Chondrocyte (in vitro differentiated cells): ENCODE data around the gene HIPK1. TPM values are rescaled to one million over a fixed set of nuclear protein-coding genes. Genes with fewer than 3 reads are reported as not detected.

Source experiments
- DNase-seq: peaks from one replicate; pipeline ENCODE4 v3.0.0; 2021; ENCODE audit warnings: mixed read lengths, low spot score
- H3K27ac Mint-ChIP-seq: one replicate; pipeline ENCODE4 v1.8.0; 2021; ENCODE audit warnings: mild to moderate bottlenecking, moderate library complexity, mixed read lengths; ENCODE audit not compliant: unreplicated experiment
- H3K27me3 Mint-ChIP-seq: 2 replicates; pipeline ENCODE4 v1.8.0; 2021; ENCODE audit warnings: low read depth, mixed read lengths
- H3K36me3 Mint-ChIP-seq: 2 replicates; pipeline ENCODE4 v1.8.0; 2021; ENCODE audit warnings: low read depth, mixed read lengths
- H3K4me1 Mint-ChIP-seq: 2 replicates; pipeline ENCODE4 v1.8.0; 2021; ENCODE audit warnings: low read depth, mild to moderate bottlenecking, mixed read lengths
- H3K4me3 Mint-ChIP-seq: one replicate; pipeline ENCODE4 v1.8.0; 2021; ENCODE audit warnings: mild to moderate bottlenecking, moderate library complexity, mixed read lengths; ENCODE audit not compliant: unreplicated experiment
- H3K9me3 Mint-ChIP-seq: 2 replicates; pipeline ENCODE4 v1.8.0; 2021; ENCODE audit warnings: low read depth, mixed read lengths
- long read RNA-seq: library from polyadenylated mRNA; stranded (forward); transcript quantifications from one replicate; pipeline ENCODE4 v2.0.0, GENCODE V29; 2021
- total RNA-seq: library from RNA; stranded (reverse); gene quantifications from 3 replicates; pipeline ENCODE4 v1.2.1, GENCODE V29; 2021
- TF ChIP-seq, protein P1 (sequence below): fragments of 200-600 bp; sonication (generic); IDR thresholded peaks from 2 replicates; pipeline ENCODE4 v1.5.0; 2021; ENCODE audit warnings: antibody characterized with exemption, mild to moderate bottlenecking, moderate library complexity

The HIPK1 gene
- total RNA-seq = 57.4 to 63.4 TPM (median 60.0 TPM) in 3 replicates
- long read RNA-seq, full-length matches to known transcripts = 4 of 30 reads
- long read RNA-seq, partial matches to known transcripts = 26 of 30 reads
- long read RNA-seq, other reads (novel, unspliced or antisense) = 0 of 30 reads

DNA sequence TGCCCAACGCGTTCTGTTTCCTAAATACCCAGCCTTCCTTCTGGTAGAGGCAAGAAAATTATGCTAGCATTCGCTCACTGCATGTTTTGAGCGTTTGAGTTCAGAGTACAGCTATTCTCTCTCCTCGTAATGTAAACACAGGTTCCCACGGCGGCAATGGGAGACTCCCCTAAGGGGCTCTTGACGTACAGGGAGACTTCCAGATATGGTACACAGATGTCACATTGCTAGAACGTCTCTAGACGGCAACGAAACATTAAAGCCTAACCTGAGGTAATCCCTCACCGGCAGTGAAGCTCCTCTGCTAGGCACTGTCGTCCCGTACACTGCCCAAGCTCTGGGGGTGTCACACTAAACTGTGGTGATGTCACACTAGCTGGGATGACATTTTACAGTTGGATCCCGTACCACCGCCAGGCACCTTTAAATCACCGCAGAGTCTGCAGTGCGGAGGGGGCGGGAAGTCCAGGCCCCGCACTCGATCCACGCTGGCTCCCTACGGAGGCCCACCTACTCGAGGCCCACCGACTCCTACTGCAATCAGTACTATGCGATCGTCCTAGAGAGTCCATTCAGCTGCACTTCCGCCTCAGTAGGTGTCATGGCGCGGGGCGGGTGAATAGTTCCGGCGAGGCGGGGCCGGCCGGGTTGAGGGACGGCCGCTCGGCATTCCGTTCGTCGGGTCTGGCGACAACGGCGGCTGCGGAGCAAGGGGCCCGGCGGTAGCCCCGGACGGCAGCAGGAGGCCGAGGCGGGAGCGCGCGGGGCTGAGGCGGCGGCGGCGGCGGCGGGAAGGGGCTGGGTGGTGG is at the start of gene HIPK1:
TSS of gene HIPK1 (plus strand) at position 384 of the 809 bp plus-strand sequence.
- peaks cover 50% of the 10 kb centered on the region for H3K4me1 Mint-ChIP-seq
- H3K27me3 Mint-ChIP-seq = peaks cover 1% of the 10 kb centered on the region
- no peaks in the 10 kb centered on the region for H3K36me3 Mint-ChIP-seq
- H3K9me3 Mint-ChIP-seq = no peaks in the 10 kb centered on the region
- TF ChIP-seq, protein P1, sequence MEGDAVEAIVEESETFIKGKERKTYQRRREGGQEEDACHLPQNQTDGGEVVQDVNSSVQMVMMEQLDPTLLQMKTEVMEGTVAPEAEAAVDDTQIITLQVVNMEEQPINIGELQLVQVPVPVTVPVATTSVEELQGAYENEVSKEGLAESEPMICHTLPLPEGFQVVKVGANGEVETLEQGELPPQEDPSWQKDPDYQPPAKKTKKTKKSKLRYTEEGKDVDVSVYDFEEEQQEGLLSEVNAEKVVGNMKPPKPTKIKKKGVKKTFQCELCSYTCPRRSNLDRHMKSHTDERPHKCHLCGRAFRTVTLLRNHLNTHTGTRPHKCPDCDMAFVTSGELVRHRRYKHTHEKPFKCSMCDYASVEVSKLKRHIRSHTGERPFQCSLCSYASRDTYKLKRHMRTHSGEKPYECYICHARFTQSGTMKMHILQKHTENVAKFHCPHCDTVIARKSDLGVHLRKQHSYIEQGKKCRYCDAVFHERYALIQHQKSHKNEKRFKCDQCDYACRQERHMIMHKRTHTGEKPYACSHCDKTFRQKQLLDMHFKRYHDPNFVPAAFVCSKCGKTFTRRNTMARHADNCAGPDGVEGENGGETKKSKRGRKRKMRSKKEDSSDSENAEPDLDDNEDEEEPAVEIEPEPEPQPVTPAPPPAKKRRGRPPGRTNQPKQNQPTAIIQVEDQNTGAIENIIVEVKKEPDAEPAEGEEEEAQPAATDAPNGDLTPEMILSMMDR = no peak
- peak within 1 kb of the TSS; percentile 97 for H3K4me3 Mint-ChIP-seq
- DNase-seq = peak; percentile 96
- H3K27ac Mint-ChIP-seq = peak within 1 kb of the TSS; percentile 100

DNA sequence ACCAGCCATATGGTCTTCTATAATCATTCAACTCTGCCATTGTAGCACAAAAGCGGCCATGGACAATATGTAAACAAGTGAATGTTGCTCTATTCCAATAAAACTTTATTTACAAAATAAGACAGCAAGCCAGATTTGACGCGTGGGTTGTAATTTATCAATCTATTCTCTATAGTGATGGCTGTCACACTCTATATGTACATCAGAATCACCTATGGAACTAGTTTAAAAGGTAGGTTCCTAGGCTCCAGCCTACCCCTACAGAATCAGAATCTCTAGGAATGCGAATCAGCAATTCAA is 49.4 kb upstream of the HIPK1 start:
- Mint-ChIP-seq H3K27me3 (no peaks in the 10 kb centered on the region), H3K4me3 (no peak overlapping the region), H3K4me1 (no peaks in the 10 kb centered on the region), H3K9me3 (no peaks in the 10 kb centered on the region), H3K36me3 (no peaks in the 10 kb centered on the region), H3K27ac (no peak overlapping the region)
- TF ChIP-seq, protein P1 = no peak
- no peak for DNase-seq

DNA sequence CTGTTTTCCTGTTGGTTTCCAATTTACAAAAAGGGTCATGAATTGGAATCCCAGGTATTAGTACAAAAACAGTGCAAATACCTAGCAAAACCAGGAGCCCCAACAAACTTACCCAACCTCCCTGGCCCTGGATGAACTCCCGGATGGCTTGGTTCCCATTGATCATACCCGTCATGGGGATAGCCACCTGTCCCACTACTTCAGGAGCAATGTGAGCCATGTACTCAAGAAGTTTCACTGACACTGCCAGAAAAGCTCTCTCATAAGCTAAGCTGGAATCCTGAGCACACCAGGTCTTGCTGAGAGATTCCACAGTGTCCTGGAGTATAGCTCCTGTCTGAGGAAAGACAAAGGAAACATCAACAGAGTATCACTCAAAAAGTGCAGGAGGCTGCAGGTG is 47.5 kb upstream of the HIPK1 start:
- Mint-ChIP-seq H3K9me3 (no peaks in the 10 kb centered on the region), H3K36me3 (no peaks in the 10 kb centered on the region), H3K27ac (no peak overlapping the region), H3K27me3 (no peaks in the 10 kb centered on the region), H3K4me1 (peaks cover 6% of the 10 kb centered on the region), H3K4me3 (no peak overlapping the region)
- no peak for DNase-seq
- TF ChIP-seq, protein P1 = no peak

DNA sequence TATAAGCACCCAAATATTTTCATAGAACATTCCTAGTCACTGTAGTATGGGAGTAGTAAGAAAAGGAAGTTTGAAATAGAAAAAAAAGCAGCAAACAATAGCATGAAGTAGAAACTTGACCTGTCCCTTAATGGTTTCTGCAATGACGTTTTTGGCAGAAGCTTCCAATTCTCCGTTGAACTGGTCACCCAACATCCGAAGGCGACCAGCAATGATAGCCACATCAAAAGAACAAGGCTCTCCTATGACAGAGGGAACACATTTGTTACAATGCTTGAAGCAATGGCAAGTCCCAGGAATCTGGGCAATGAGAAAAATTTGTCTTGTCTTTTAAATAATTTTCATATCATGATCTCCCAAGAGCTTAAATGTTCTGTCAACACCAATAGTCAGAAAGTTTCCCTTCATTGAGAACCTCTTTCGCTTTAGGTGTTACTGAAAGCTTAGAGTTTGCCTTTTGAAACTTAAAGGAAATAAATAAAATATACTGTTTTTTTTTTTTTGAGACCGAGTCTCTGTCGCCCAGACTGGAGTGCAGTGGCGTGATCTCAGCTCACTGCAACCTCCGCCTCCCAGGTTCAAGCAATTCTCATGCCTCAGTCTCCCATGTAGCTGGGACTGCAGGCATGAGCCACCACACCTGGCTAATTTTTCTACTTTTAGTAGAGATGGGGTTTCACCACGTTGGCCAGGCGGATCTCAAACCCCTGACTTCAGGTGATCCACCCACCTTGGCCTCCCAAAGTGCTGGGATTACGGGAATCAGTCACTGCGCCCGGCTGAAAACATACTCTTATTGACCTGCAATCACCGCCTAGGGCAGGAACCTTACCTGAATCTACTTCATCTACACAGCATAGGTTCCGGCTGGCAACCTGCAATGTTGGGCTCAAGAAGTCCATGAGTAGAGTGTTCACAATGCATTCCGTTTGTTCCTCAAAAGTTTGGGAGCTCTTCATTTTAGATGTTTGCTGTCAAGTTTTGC is 42.4 kb upstream of the HIPK1 start:
- Mint-ChIP-seq H3K9me3 (no peaks in the 10 kb centered on the region), H3K4me1 (peaks cover 6% of the 10 kb centered on the region), H3K27ac (no peak overlapping the region), H3K4me3 (no peak overlapping the region), H3K36me3 (no peaks in the 10 kb centered on the region), H3K27me3 (no peaks in the 10 kb centered on the region)
- DNase-seq = no peak
- TF ChIP-seq, protein P1 = no peak
